ENCODE data around the gene BEND6.
"Not testable (repeated sequence)": the region's sequence is repeated elsewhere in the genome, so short reads cannot be mapped to it uniquely, and the experiment has no call there.

The BEND6 gene

DNA sequence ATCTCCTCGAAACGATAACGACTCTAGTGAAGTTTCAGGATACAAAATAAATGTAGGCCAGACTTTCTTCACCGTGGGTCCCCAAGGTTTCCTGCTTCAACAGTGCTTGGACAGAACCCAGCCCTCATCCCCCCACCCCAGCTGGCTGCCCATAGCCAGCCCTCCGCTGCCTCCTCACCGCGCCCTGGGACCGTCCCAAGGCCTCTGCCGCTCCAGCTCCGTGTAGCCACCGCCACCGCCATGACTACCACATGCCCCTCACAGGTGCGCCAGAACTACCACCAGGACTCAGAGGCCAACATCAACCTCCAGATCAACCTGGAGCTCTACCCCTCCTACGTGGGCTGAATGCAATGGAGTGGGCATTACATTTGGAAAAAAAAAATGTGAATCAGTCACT, 49.4 kb downstream of the BEND6 start:
- Histone ChIP-seq H3K9me3 (ENCODE audit: control insufficient read depth, low read length) (no peaks in the 10 kb centered on the region), H3K4me1 (ENCODE audit: control insufficient read depth, insufficient read depth, low read length, poor library complexity, severe bottlenecking) (no peaks in the 10 kb centered on the region), H3K27ac (ENCODE audit: low read depth, low read length, severe bottlenecking) (no peak overlapping the region), H3K36me3 (ENCODE audit: control insufficient read depth, insufficient read depth, low read length) (no peaks in the 10 kb centered on the region), H3K4me3 (ENCODE audit: extremely low read depth, insufficient read depth, low read length, poor library complexity, severe bottlenecking) (no peak overlapping the region)
- WGBS, 2 experiments (ENCODE audit: insufficient coverage in 2 of 2): 85 to 88% methylated on average over 12 to 13 of the region's 14 CpGs

DNA sequence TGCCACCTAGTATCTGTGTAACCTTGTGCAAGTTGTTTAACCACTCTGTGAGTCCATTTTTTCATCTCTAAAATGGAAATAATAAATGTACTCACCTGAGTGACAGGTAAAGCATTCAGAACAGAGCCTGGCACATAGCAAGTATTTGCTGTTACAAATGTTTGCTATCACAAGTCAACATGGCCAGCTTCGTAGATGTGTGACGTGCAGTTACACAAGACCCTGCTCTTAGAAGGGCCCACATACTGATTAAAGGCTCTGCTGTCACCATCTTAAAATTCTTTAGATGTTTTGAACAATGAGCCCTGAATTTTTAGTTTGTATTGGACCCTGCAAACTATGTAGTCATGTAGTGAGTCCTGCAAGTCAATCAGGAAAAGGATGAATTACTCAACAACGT, 51.2 kb downstream of the BEND6 start:
- Histone ChIP-seq H3K4me1 (ENCODE audit: control insufficient read depth, insufficient read depth, low read length, poor library complexity, severe bottlenecking) (no peaks in the 10 kb centered on the region), H3K27ac (ENCODE audit: low read depth, low read length, severe bottlenecking) (no peak overlapping the region), H3K4me3 (ENCODE audit: extremely low read depth, insufficient read depth, low read length, poor library complexity, severe bottlenecking) (no peak overlapping the region), H3K36me3 (ENCODE audit: control insufficient read depth, insufficient read depth, low read length) (no peaks in the 10 kb centered on the region), H3K9me3 (ENCODE audit: control insufficient read depth, low read length) (no peaks in the 10 kb centered on the region)
- 90 to 95% methylated on average over 2 of the region's 3 CpGs for WGBS, 2 experiments (ENCODE audit: insufficient coverage in 2 of 2)

DNA sequence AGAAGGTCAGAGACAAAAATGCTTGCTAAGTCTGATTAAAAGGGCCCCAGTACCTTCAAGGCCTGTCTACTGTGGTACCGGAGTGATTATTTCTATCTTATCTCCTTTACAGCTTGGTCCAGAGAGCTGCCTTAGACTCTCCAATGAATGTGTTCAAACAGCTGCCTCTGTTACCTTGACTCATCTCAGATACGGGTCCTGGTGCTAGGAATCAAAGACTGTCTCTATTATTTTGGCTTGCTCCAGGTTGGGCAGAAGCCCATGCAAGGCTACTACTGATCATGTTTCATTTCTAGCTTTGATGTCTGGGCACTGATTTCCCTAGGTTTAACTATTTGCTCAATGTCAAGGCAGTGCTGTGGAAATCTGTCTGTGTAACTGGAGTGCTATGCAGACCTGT, 53.2 kb downstream of the BEND6 start:
- not testable (repeated sequence) for H3K4me3 ChIP-seq (ENCODE audit: extremely low read depth, insufficient read depth, low read length, poor library complexity, severe bottlenecking); H3K4me1 ChIP-seq (ENCODE audit: control insufficient read depth, insufficient read depth, low read length, poor library complexity, severe bottlenecking); H3K36me3 ChIP-seq (ENCODE audit: control insufficient read depth, insufficient read depth, low read length); H3K9me3 ChIP-seq (ENCODE audit: control insufficient read depth, low read length); H3K27ac ChIP-seq (ENCODE audit: low read depth, low read length, severe bottlenecking)
- 96 to 100% methylated on average over 1 to 2 of the region's 2 CpGs for WGBS, 2 experiments (ENCODE audit: insufficient coverage in 2 of 2)

DNA sequence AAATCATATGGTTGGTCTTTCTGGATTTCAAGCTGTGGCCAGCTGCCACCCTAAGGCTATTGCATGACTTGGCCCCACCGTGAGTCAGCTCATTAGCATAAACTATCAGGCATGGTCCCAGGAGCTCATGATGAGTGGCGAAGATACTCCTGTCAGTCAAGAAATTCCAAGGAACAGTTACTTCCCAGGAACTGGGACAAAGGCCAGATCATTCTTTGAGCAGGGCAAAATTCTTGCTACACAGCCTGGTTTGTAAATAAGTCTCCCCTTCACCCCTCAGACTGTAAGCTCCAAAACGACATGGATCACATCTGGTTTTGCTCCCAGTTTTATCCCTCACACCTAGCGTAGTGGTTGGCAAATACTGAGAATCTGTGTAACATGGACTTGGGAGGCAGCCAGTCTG, 58.6 kb downstream of the BEND6 start:
- no peak overlapping the region for H3K27ac ChIP-seq (ENCODE audit: low read depth, low read length, severe bottlenecking)
- H3K4me3 ChIP-seq (ENCODE audit: extremely low read depth, insufficient read depth, low read length, poor library complexity, severe bottlenecking): no peak overlapping the region
- H3K36me3 ChIP-seq (ENCODE audit: control insufficient read depth, insufficient read depth, low read length): no peaks in the 10 kb centered on the region
- peaks cover 6% of the 10 kb centered on the region for H3K4me1 ChIP-seq (ENCODE audit: control insufficient read depth, insufficient read depth, low read length, poor library complexity, severe bottlenecking)
- WGBS, 2 experiments (ENCODE audit: insufficient coverage in 2 of 2): 66% methylated on average over 3 of the region's 4 CpGs
- no peaks in the 10 kb centered on the region for H3K9me3 ChIP-seq (ENCODE audit: control insufficient read depth, low read length)

DNA sequence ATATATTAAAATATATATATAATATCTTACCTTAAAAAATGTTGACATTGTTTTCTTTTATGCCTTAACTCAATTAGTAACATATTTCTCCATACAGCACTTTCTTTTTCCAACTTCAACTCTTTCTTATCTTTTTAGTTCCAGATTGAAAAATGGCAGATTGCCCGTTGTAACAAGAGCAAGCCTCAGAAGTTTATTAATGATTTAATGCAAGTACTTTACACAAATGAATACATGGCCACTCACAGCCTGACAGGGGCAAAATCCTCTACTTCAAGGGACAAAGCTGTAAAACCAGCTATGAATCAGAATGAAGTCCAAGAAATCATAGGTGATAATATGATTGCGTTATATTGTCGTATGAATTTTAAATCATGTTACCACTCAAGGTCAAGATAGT, 62.2 kb downstream of the BEND6 start:
- Histone ChIP-seq H3K9me3 (ENCODE audit: control insufficient read depth, low read length) (no peaks in the 10 kb centered on the region), H3K36me3 (ENCODE audit: control insufficient read depth, insufficient read depth, low read length) (no peaks in the 10 kb centered on the region), H3K27ac (ENCODE audit: low read depth, low read length, severe bottlenecking) (no peak overlapping the region), H3K4me1 (ENCODE audit: control insufficient read depth, insufficient read depth, low read length, poor library complexity, severe bottlenecking) (peaks cover 6% of the 10 kb centered on the region), H3K4me3 (ENCODE audit: extremely low read depth, insufficient read depth, low read length, poor library complexity, severe bottlenecking) (no peak overlapping the region)
- WGBS, 2 experiments (ENCODE audit: insufficient coverage in 2 of 2): no CpG with 5 or more reads among the region's 3 CpGs

DNA sequence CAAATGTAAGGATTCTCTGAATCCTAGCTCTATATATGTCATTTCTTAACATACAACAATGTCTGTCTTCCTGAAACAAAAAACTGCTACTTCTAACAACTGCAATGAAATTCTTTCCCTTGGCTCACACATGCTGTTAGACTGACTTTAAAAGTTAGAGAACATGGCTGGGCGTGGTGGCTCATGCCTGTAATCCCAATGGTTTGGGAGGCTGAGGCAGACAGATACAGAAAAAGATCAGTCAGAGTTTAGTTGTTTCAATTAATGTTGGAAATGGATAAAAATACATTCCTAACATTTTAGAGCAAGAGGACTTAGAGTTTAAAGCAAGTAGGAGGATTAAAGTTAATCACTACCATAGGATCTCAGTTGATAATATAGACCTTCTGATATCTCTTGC, 62.9 kb downstream of the BEND6 start:
- Histone ChIP-seq H3K36me3 (ENCODE audit: control insufficient read depth, insufficient read depth, low read length) (no peaks in the 10 kb centered on the region), H3K4me1 (ENCODE audit: control insufficient read depth, insufficient read depth, low read length, poor library complexity, severe bottlenecking) (peaks cover 6% of the 10 kb centered on the region), H3K27ac (ENCODE audit: low read depth, low read length, severe bottlenecking) (no peak overlapping the region), H3K9me3 (ENCODE audit: control insufficient read depth, low read length) (no peaks in the 10 kb centered on the region), H3K4me3 (ENCODE audit: extremely low read depth, insufficient read depth, low read length, poor library complexity, severe bottlenecking) (no peak overlapping the region)
- 86% methylated on average over 1 of the region's 1 CpG; no CpG with 5 or more reads in 1 of the 2 experiments for WGBS, 2 experiments (ENCODE audit: insufficient coverage in 2 of 2)

DNA sequence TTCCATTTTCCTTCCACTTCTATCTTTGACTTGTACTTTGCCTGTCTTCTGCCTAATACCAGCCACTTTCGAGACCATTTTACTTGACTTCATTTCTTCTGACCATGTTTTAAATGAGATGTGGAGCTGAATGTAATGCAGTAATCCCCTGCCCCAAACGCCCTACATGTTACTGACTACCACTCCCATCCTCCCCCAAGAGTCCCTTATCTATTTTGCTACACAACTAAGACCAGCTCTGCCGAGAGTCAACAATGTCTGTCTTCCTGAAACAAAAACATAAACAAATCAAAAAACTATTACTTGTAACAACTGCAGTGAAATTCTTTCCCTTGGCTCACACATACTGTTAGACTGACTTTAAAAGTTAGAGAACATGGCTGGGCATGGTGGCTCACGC, 64.5 kb downstream of the BEND6 start:
- H3K4me3 ChIP-seq (ENCODE audit: extremely low read depth, insufficient read depth, low read length, poor library complexity, severe bottlenecking): no peak overlapping the region
- 86 to 93% methylated on average over 1 to 2 of the region's 4 CpGs for WGBS, 2 experiments (ENCODE audit: insufficient coverage in 2 of 2)
- no peaks in the 10 kb centered on the region for H3K4me1 ChIP-seq (ENCODE audit: control insufficient read depth, insufficient read depth, low read length, poor library complexity, severe bottlenecking)
- H3K27ac ChIP-seq (ENCODE audit: low read depth, low read length, severe bottlenecking): no peak overlapping the region
- no peaks in the 10 kb centered on the region for H3K36me3 ChIP-seq (ENCODE audit: control insufficient read depth, insufficient read depth, low read length)
- H3K9me3 ChIP-seq (ENCODE audit: control insufficient read depth, low read length): peaks cover 1% of the 10 kb centered on the region

DNA sequence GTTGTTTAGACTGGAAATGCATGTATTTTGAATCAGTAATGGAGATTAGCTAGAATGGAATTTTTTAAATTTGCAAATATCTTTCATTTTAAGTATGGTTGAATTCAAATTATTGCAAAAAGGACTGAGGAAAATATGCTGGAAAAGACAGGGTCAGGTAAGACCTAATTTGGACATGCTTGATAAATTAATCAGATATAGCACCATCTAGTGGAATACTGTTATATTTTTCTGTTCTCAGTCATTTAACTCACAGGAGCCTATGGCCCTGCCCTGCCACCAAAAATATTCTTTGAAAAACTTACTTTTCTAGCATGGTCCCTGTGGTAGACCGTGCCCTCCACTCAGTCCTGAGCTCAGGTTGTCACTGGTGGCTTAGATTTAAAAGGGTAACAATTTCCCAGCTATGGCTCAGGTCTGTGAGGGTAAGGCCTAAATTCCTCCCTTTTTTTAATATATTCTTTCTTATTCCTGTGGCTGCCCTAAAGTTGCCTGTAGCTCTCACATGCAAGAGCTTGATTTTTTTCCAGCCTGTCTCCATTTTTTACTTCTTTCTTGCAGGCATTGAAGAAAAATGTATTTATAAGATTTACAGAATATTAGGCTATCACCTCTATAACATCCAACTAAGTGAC, 66.3 kb downstream of the BEND6 start:
- Histone ChIP-seq H3K27ac (ENCODE audit: low read depth, low read length, severe bottlenecking) (no peak overlapping the region), H3K4me3 (ENCODE audit: extremely low read depth, insufficient read depth, low read length, poor library complexity, severe bottlenecking) (no peak overlapping the region), H3K36me3 (ENCODE audit: control insufficient read depth, insufficient read depth, low read length) (no peaks in the 10 kb centered on the region), H3K4me1 (ENCODE audit: control insufficient read depth, insufficient read depth, low read length, poor library complexity, severe bottlenecking) (no peaks in the 10 kb centered on the region), H3K9me3 (ENCODE audit: control insufficient read depth, low read length) (peaks cover 4% of the 10 kb centered on the region)
- 14 to 17% methylated on average over 1 of the region's 1 CpG for WGBS, 2 experiments (ENCODE audit: insufficient coverage in 2 of 2)

DNA sequence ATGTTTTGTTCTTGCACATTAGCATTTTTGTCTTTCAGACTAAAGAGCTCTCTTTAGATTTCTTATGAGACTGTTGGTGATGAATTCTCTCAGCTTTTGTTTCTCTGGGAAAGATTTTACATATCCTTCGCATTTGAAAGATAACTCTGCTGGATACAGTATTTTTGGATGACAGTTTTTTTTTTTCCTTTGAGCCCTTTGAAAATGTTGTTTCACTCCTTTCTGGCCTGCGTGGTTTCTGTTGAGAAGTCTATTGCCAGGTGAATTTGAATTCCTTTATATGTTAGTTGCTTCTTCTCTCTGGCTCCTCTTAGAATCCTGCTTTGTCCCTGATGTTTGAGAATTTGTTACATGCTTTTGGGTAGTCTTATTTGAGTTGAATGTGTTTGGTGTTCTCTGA, 69.4 kb downstream of the BEND6 start:
- Histone ChIP-seq H3K36me3 (ENCODE audit: control insufficient read depth, insufficient read depth, low read length) (no peaks in the 10 kb centered on the region), H3K27ac (ENCODE audit: low read depth, low read length, severe bottlenecking) (no peak overlapping the region), H3K4me1 (ENCODE audit: control insufficient read depth, insufficient read depth, low read length, poor library complexity, severe bottlenecking) (no peaks in the 10 kb centered on the region), H3K9me3 (ENCODE audit: control insufficient read depth, low read length) (peaks cover 4% of the 10 kb centered on the region), H3K4me3 (ENCODE audit: extremely low read depth, insufficient read depth, low read length, poor library complexity, severe bottlenecking) (no peak overlapping the region)
- WGBS, 2 experiments (ENCODE audit: insufficient coverage in 2 of 2): 80 to 100% methylated on average over 1 of the region's 2 CpGs

DNA sequence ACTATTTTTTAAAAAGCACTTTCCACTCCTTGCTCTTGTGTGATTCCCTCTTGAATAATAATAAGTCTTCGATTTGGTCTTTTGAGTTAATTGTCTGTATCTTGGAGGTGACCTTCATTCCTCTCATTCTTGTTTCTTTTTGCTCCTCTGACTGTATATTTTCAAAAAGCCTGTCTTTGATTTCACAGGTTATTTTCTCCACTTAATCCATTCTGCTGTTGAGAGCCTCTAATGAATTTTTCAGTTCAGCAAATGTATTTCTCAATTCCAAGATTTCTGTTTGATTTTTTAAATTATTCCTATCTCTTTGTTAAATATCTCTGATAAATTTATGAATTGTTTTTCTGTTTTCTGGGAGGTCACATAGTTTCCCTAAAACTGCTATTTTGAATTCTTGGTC, 69.9 kb downstream of the BEND6 start:
- no peaks in the 10 kb centered on the region for H3K4me1 ChIP-seq (ENCODE audit: control insufficient read depth, insufficient read depth, low read length, poor library complexity, severe bottlenecking)
- H3K4me3 ChIP-seq (ENCODE audit: extremely low read depth, insufficient read depth, low read length, poor library complexity, severe bottlenecking): no peak overlapping the region
- H3K27ac ChIP-seq (ENCODE audit: low read depth, low read length, severe bottlenecking): no peak overlapping the region
- H3K36me3 ChIP-seq (ENCODE audit: control insufficient read depth, insufficient read depth, low read length): no peaks in the 10 kb centered on the region
- no CpG with 5 or more reads among the region's 1 CpG for WGBS, 2 experiments (ENCODE audit: insufficient coverage in 2 of 2)
- peaks cover 4% of the 10 kb centered on the region for H3K9me3 ChIP-seq (ENCODE audit: control insufficient read depth, low read length)

DNA sequence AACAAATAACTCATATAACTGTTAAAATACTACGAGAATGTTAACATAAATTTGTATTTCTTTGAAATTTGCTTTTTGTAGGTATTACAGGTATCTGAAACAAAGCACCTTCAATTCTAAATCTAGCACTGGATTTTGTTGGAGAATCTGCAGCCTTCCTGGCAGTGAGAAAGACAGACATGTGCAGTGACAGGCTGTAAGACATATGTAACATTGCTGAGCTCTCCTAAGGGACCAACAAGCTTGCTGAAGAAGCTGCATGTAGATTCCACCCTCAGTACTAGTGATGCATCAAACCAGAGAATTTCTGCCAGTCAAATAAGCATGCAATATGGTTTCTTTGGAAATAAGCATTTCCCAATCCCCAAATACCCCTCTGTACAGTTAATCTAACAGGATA, 71.1 kb downstream of the BEND6 start:
- no peak overlapping the region for H3K4me3 ChIP-seq (ENCODE audit: extremely low read depth, insufficient read depth, low read length, poor library complexity, severe bottlenecking)
- H3K9me3 ChIP-seq (ENCODE audit: control insufficient read depth, low read length): peaks cover 4% of the 10 kb centered on the region
- H3K4me1 ChIP-seq (ENCODE audit: control insufficient read depth, insufficient read depth, low read length, poor library complexity, severe bottlenecking): no peaks in the 10 kb centered on the region
- H3K27ac ChIP-seq (ENCODE audit: low read depth, low read length, severe bottlenecking): no peak overlapping the region
- no CpG with 5 or more reads among the region's 1 CpG for WGBS, 2 experiments (ENCODE audit: insufficient coverage in 2 of 2)
- H3K36me3 ChIP-seq (ENCODE audit: control insufficient read depth, insufficient read depth, low read length): no peaks in the 10 kb centered on the region
